ENCODE data around the gene PIP5K1C. TPM values are rescaled to one million over a fixed set of nuclear protein-coding genes. Genes with fewer than 3 reads are reported as not detected.

Gene PIP5K1C
- total RNA-seq, 1 donor from 2014 or later = 40.0 TPM

- no peak for DNase-seq (ENCODE audit: low spot score)
Observed at GRCh38 chr19:3695986-3696659, 4.1 kb downstream of the PIP5K1C start.

GRCh38 chr19:3695124-3695733 is 5.0 kb downstream of the PIP5K1C start:
- DNase-seq (ENCODE audit: low spot score) = no peak

GRCh38 chr19:3694361-3695123 is 5.7 kb downstream of the PIP5K1C start:
- no peak for DNase-seq (ENCODE audit: low spot score)

GRCh38 chr19:3693025-3693925 is 7.0 kb downstream of the PIP5K1C start:
- no peak for DNase-seq (ENCODE audit: low spot score)

GRCh38 chr19:3692141-3693024 is 7.9 kb downstream of the PIP5K1C start:
- no peak for DNase-seq (ENCODE audit: low spot score)

GRCh38 chr19:3691726-3692125 is 8.5 kb downstream of the PIP5K1C start:
- no peak for DNase-seq (ENCODE audit: low spot score)

GRCh38 chr19:3691372-3691716 is 8.9 kb downstream of the PIP5K1C start:
- DNase-seq (ENCODE audit: low spot score) = no peak

- no peak for DNase-seq (ENCODE audit: low spot score)
Observed at GRCh38 chr19:3690551-3691371, 9.5 kb downstream of the PIP5K1C start.

GRCh38 chr19:3687774-3688706 is 12.2 kb downstream of the PIP5K1C start:
- no peak for DNase-seq (ENCODE audit: low spot score)

GRCh38 chr19:3687393-3687773 is 12.9 kb downstream of the PIP5K1C start:
- DNase-seq (ENCODE audit: low spot score) = no peak

- DNase-seq (ENCODE audit: low spot score) = no peak
Observed at GRCh38 chr19:3684817-3685410, 15.4 kb downstream of the PIP5K1C start.

- no peak for DNase-seq (ENCODE audit: low spot score)
Observed at GRCh38 chr19:3684054-3684816, 16.0 kb downstream of the PIP5K1C start.

GRCh38 chr19:3683405-3684053 is 16.7 kb downstream of the PIP5K1C start:
- DNase-seq (ENCODE audit: low spot score) = no peak

GRCh38 chr19:3682741-3683404 is 17.4 kb downstream of the PIP5K1C start:
- DNase-seq (ENCODE audit: low spot score) = no peak

GRCh38 chr19:3682286-3682685 is 18.0 kb downstream of the PIP5K1C start:
- DNase-seq (ENCODE audit: low spot score) = no peak

GRCh38 chr19:3680939-3681338 is 19.3 kb downstream of the PIP5K1C start:
- DNase-seq (ENCODE audit: low spot score) = no peak
